T-helper 2 cell (primary cell): ENCODE results near the gene TRAPPC12.
A peak's percentile ranks its signal among the peaks of the same experiment; 100 is the strongest.

Experiments used
- DNase-seq, 5 experiments: peaks; one replicate each; pipeline versions ENCODE4 v3.0.0 to v3.0.0-alpha.2; 2012 to 2022

The TRAPPC12 gene

GRCh38 chr2:3516831-3517230, 137.3 kb downstream of the TRAPPC12 start:
- no peak for DNase-seq

DNA sequence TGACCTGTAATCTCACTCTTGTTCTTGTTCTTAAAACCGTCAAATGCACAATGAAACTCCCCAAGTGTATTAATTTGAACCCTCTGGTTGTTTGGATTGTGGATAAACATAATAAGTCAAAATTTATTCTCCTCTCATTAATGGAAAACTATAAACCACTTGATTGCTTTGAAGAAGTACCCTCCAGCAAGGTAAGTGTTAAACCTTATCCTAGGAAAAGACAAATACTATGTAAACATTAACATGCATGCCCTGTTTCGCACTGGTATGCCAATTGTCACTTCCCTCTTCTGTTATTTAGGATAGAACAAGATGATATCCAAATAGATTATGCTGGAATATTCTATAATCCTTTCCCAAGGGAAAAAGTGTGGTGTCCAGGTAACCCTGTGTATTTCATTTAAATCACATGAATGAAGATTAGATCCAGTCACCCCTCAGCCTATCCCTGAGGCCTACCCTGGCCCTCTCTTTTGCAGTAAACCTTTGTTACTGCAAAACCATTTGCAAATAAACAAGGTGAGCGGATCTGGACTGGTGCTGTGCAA, 138.5 kb downstream of the TRAPPC12 start:
- DNase-seq = no peak

DNA sequence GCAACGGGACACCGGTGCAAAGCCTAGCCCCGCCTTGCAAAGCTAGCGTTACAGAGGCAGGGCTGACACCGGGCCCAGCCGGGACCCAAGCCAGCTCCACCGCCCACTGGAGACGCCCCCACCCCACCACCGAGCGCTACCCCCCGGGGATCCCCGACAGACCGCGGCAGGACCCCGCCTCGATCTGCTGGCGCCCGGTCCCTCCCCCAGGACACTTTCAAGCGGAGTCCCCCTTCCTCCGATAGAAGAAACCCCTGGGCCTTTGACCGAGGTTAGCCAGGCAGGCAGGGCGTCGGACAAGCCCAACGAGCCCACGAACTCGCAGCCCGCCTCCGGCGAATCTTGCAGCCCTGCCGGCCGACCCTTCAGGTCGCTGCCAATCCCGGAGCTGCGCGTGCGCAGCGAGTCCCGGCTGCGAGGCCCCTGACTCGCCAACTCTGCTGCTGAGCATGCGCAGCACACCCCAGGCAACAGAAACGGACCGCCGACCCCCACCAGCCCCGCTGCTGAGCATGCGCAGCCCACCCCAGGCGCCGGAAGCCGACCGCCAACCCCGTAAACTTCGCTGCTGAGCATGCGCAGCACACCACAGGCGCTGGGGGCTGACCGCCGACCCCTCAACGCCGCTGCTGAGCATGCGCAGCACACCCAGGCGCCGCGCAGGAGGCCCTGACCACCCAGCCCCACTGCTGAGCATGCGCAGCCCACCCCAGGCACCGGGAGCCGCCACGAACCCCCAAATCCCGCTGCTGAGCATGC, 139.2 kb downstream of the TRAPPC12 start:
- peak; percentile 96 to 99 (median 97) for DNase-seq

GRCh38 chr2:3519255-3520205, 140.0 kb downstream of the TRAPPC12 start, which contains the start of gene ADI1:
Gene ADI1 (minus strand): TSS chr2:3519531. CDS start chr2:3519487, 44 bp downstream.
- peak; percentile 52 to 90 (median 69) for DNase-seq

DNA sequence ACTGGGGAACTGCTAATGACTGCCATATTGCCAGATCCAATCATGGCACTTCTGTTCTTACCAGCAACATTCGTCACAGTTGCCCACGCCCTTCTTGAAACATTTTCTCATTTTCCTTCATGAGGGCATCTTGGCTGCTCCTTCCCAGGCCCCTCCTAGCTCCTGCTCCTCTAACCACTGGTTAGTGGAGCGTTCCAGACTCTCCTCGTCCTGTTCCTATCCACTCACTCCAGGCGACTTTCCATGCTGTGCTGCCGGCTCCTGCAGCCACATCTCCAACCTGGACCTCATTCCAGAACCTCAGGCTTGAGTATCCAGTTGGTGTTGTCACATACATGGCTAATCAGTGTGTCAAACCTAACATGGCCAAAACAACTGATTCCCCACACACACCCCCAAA, 141.1 kb downstream of the TRAPPC12 start:
- DNase-seq = no peak

- DNase-seq = no peak
Observed at GRCh38 chr2:3522961-3523421, 143.5 kb downstream of the TRAPPC12 start.

DNA sequence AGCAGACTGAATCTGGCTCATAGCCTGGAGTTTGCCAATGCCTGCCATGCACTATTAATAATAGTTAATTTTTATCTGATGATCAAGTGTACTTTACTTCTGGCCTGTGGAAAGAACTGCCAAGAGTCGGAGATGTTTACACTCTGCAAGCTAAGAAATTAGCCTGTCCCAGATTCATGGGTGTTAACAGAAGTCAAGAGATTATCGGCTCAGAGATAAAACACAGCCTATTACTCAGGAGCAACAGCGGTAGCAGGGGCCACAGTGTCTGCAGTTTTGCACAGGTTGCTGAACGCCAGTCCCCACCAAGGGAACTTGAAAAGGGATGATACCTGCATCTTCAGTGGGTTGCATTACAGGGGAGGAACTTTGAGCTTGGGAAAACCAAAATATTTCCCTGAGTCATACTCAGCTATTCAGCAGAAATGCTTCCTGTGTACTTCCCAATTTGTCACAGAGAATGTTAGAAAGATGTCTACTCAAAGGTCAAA, 144.1 kb downstream of the TRAPPC12 start:
- DNase-seq = no peak

- no peak for DNase-seq
Observed at GRCh38 chr2:3526871-3527270, 147.4 kb downstream of the TRAPPC12 start.

DNA sequence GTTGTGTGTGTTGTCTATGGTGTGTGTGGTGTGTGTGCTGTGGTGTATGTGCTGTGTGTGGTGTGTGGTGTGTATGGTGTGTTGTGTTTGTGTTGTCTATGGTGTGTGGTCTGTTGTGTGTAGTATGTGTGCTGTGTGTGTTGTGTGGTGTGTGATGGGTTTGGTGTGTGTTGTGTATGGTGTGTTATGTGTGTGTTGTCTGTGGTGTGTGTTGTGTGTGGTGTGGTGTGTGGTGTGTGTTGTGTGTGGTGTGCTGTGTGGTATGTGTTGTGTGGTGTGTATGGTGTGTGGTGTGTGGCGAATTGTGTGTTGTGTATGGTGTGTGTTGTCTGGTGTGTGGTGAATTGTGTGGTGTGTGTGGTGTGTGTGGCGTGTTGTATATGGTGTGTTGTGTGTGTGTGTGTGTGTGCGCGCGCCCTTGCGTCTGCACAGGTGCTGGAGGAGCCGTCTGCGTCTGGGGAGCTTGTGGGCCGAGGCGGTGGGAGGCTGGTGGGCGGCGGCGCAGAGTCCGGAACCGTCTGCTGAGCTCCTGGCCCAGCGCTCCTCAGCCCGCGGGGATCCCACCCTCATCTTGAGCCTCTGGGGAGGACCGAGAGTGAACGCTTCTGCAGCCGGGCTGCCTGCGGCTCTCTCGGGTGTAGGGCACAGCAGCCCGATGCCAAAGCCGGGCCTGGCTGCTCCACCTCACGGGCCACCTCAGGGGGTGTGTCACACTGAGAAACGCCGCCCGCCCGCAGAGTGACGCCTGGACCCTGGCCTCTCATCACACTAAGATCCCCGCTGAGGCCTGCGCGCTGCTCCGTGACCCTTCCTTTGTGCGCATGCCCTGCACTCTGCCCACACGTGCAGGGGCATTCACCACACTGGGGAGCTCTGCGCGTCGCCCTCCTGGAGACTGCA, 148.6 kb downstream of the TRAPPC12 start:
- DNase-seq = peak in 1 of 5 experiments; percentile 12
